GM12874 (cell line): Measurements from ENCODE around the gene VPS35.

Source experiments
- TF ChIP-seq, protein P1 (sequence below): IDR thresholded peaks from 2 replicates; pipeline ENCODE4 v1.5.1; 2011; ENCODE audit warnings: low read depth, mild to moderate bottlenecking, control low read depth, low read length, moderate library complexity; ENCODE audit not compliant: insufficient read depth

Gene VPS35

DNA sequence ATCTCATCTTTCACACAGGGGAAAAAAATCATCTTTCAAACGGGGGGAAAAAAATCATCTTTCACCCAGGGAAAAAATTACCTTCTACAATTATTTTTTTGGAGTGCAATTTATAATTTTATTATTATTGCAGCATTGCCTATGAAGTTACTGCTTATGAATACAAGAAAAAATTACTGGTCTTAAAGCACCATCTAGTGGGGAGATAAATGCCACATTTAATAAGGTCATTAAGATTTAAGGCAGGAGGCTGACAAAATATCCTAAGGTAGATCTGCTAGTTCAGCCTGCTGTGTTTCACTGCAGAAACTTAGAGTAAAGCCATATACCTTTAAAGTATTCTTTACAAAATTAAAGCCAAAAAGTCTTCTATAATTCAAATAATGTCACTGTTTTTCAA, 81.4 kb downstream of the VPS35 start:
- TF ChIP-seq, protein P1, sequence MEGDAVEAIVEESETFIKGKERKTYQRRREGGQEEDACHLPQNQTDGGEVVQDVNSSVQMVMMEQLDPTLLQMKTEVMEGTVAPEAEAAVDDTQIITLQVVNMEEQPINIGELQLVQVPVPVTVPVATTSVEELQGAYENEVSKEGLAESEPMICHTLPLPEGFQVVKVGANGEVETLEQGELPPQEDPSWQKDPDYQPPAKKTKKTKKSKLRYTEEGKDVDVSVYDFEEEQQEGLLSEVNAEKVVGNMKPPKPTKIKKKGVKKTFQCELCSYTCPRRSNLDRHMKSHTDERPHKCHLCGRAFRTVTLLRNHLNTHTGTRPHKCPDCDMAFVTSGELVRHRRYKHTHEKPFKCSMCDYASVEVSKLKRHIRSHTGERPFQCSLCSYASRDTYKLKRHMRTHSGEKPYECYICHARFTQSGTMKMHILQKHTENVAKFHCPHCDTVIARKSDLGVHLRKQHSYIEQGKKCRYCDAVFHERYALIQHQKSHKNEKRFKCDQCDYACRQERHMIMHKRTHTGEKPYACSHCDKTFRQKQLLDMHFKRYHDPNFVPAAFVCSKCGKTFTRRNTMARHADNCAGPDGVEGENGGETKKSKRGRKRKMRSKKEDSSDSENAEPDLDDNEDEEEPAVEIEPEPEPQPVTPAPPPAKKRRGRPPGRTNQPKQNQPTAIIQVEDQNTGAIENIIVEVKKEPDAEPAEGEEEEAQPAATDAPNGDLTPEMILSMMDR, result no peak

DNA sequence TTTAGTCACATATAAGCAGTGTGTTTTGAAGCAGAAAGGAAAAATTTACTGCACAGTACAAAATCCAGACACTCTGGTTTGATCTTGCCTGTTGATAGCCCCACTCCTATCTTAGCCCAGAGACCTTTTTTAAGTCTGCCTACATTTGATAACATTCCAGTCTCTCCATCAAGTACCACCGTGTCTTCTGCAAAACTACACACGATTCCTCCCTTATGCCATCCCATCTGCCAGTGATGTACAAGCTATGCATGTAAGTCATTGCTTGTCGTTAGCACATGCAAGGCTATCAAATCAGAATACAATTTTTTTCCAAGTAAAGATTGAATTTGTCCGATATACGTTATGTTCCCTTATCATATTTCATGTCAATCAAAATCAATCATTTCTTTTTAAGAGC, 82.7 kb downstream of the VPS35 start:
- TF ChIP-seq, protein P1, result no peak
